ENCODE measurements around the gene PPP1R12A. TPM values are rescaled to one million over a fixed set of nuclear protein-coding genes. Genes with fewer than 3 reads are reported as not detected.
A peak's percentile ranks its signal among the peaks of the same experiment; 100 is the strongest.

PPP1R12A gene
- total RNA-seq, 1 donor from 2014 or later: 109 TPM

- H3K36me3 Mint-ChIP-seq (ENCODE audit: low read depth, unreplicated experiment): peaks cover 12% of the 10 kb centered on the region
- H3K9me3 Mint-ChIP-seq (ENCODE audit: unreplicated experiment): no peaks in the 10 kb centered on the region
- H3K4me3 Mint-ChIP-seq (ENCODE audit: unreplicated experiment): peak overlapping the region; percentile 96
- H3K27ac Mint-ChIP-seq (ENCODE audit: unreplicated experiment): peak overlapping the region; percentile 100
- peaks cover 40% of the 10 kb centered on the region for H3K4me1 Mint-ChIP-seq (ENCODE audit: unreplicated experiment)
- peak; percentile 8 for DNase-seq (ENCODE audit: low spot score)
- no peak for TF ChIP-seq CTCF (IDR thresholded peaks at IDR 0.05; ENCODE audit: unreplicated experiment)
- peaks cover 17% of the 10 kb centered on the region for H3K27me3 Mint-ChIP-seq (ENCODE audit: unreplicated experiment)
These were observed 1.2 kb downstream of the PPP1R12A start for GRCh38 chr12:79933532-79934264.

- TF ChIP-seq CTCF (IDR thresholded peaks at IDR 0.05; ENCODE audit: unreplicated experiment): no peak
- no peak for DNase-seq (ENCODE audit: low spot score)
- Mint-ChIP-seq H3K27ac (ENCODE audit: unreplicated experiment) (peak overlapping the region; percentile 100), H3K9me3 (ENCODE audit: unreplicated experiment) (no peaks in the 10 kb centered on the region), H3K4me1 (ENCODE audit: unreplicated experiment) (peaks cover 40% of the 10 kb centered on the region), H3K27me3 (ENCODE audit: unreplicated experiment) (peaks cover 17% of the 10 kb centered on the region), H3K36me3 (ENCODE audit: low read depth, unreplicated experiment) (peaks cover 12% of the 10 kb centered on the region), H3K4me3 (ENCODE audit: unreplicated experiment) (peak overlapping the region; percentile 96)
These were observed 1.9 kb downstream of the PPP1R12A start for GRCh38 chr12:79933043-79933442.

GRCh38 chr12:79932357-79932756 lies 2.5 kb downstream of the PPP1R12A start:
- Mint-ChIP-seq H3K9me3 (ENCODE audit: unreplicated experiment) (no peaks in the 10 kb centered on the region), H3K4me3 (ENCODE audit: unreplicated experiment) (peak overlapping the region; percentile 96), H3K27me3 (ENCODE audit: unreplicated experiment) (peaks cover 17% of the 10 kb centered on the region), H3K36me3 (ENCODE audit: low read depth, unreplicated experiment) (peaks cover 12% of the 10 kb centered on the region), H3K27ac (ENCODE audit: unreplicated experiment) (no peak overlapping the region), H3K4me1 (ENCODE audit: unreplicated experiment) (peaks cover 40% of the 10 kb centered on the region)
- no peak for DNase-seq (ENCODE audit: low spot score)
- TF ChIP-seq CTCF (IDR thresholded peaks at IDR 0.05; ENCODE audit: unreplicated experiment): no peak

GRCh38 chr12:79929065-79929464 lies 5.8 kb downstream of the PPP1R12A start:
- no peak for DNase-seq (ENCODE audit: low spot score)
- TF ChIP-seq CTCF (IDR thresholded peaks at IDR 0.05; ENCODE audit: unreplicated experiment): no peak
- Mint-ChIP-seq H3K4me3 (ENCODE audit: unreplicated experiment) (no peak overlapping the region), H3K27me3 (ENCODE audit: unreplicated experiment) (peaks cover 5% of the 10 kb centered on the region), H3K4me1 (ENCODE audit: unreplicated experiment) (peaks cover 22% of the 10 kb centered on the region), H3K9me3 (ENCODE audit: unreplicated experiment) (no peaks in the 10 kb centered on the region), H3K27ac (ENCODE audit: unreplicated experiment) (peak overlapping the region; percentile 30), H3K36me3 (ENCODE audit: low read depth, unreplicated experiment) (peaks cover 5% of the 10 kb centered on the region)

GRCh38 chr12:79927772-79928474 lies 7.0 kb downstream of the PPP1R12A start:
- DNase-seq (ENCODE audit: low spot score): no peak
- Mint-ChIP-seq H3K4me1 (ENCODE audit: unreplicated experiment) (peaks cover 17% of the 10 kb centered on the region), H3K9me3 (ENCODE audit: unreplicated experiment) (no peaks in the 10 kb centered on the region), H3K4me3 (ENCODE audit: unreplicated experiment) (no peak overlapping the region), H3K36me3 (ENCODE audit: low read depth, unreplicated experiment) (no peaks in the 10 kb centered on the region), H3K27me3 (ENCODE audit: unreplicated experiment) (no peaks in the 10 kb centered on the region), H3K27ac (ENCODE audit: unreplicated experiment) (no peak overlapping the region)
- TF ChIP-seq CTCF (IDR thresholded peaks at IDR 0.05; ENCODE audit: unreplicated experiment): no peak
